Measurements from ENCODE around the gene PIGN.

The PIGN gene

DNA sequence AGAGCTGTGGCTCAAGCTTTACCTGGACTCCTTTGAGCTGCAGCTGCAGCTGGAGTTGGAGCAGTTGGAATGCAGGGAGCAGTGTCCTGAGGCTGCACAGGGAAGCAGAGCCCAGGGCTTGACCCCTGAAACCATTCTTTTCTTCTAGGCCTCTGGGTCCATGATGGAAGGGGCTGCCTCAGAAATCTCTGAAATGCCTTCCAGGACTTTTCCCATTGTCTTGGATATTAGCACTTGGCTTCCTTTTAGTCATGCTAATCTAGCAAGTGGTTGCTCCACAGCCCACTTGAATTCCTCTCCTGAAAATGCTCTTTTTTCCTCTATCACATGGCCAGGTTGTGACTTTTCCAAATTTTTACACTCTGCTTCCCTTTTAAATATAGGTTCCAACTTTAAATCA, 185.5 kb downstream of the PIGN start:
- TF ChIP-seq, protein P1, sequence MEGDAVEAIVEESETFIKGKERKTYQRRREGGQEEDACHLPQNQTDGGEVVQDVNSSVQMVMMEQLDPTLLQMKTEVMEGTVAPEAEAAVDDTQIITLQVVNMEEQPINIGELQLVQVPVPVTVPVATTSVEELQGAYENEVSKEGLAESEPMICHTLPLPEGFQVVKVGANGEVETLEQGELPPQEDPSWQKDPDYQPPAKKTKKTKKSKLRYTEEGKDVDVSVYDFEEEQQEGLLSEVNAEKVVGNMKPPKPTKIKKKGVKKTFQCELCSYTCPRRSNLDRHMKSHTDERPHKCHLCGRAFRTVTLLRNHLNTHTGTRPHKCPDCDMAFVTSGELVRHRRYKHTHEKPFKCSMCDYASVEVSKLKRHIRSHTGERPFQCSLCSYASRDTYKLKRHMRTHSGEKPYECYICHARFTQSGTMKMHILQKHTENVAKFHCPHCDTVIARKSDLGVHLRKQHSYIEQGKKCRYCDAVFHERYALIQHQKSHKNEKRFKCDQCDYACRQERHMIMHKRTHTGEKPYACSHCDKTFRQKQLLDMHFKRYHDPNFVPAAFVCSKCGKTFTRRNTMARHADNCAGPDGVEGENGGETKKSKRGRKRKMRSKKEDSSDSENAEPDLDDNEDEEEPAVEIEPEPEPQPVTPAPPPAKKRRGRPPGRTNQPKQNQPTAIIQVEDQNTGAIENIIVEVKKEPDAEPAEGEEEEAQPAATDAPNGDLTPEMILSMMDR (conservative IDR thresholded peaks at IDR 0.05; ENCODE audit: low read depth) = no peak
- DNase-seq (ENCODE audit: low spot score) = no peak
- POLR2A ChIA-PET (ENCODE audit: low non-redundant PET) = no interaction called here
- CTCF ChIA-PET = no interaction called here
- H3K27ac ChIP-seq = no peak overlapping the region

DNA sequence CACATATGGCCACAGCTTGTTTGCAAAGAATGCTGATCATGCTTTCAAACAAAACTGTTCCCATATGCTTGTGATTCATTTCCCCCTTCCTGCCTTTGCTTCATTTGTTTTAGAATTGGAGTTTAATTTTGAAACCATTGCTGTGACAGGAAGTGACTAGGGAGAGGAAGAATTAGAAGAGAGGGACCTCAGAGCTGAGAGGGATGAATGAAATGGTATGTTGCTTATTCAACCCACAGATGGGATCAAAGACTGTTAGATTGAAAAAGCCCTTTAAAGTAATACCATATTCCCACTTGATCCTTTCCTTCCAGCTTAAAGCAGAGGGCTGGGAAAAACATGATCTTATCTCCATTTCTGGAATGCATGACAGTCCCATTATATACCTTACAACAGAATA, 187.9 kb downstream of the PIGN start:
- CTCF ChIA-PET = interaction anchor here (0.6 kb wide), 1 partner anchor 369 kb away, joined by 3 read pairs; no protein-coding TSS in a partner anchor
- TF ChIP-seq, protein P1 (conservative IDR thresholded peaks at IDR 0.05; ENCODE audit: low read depth) = no peak
- DNase-seq (ENCODE audit: low spot score) = peak; percentile 42
- H3K27ac ChIP-seq = no peak overlapping the region
- POLR2A ChIA-PET (ENCODE audit: low non-redundant PET) = no interaction called here

DNA sequence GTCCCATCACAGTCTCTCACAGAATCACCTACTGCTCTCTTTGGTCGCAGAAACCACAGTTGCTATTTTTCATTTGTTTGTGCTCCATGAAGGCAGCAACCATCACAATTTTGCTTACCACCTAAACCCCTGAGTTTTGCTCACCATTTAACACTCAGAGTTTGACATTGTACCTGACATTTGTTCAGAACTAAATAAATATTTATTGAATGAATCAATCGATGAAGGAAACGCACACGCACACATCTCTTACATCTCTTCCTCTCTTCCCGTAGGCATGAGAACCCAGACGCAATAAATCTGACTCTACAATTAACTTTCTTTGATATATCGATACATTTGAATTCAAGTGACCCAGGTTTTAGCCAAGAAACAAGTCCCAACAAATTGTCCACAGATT, 188.5 kb downstream of the PIGN start:
- DNase-seq (ENCODE audit: low spot score) = no peak
- ChIA-PET POLR2A (ENCODE audit: low non-redundant PET) (no interaction called here), CTCF (interaction anchor here (0.6 kb wide), 1 partner anchor 368 kb away, joined by 3 read pairs; no protein-coding TSS in a partner anchor)
- TF ChIP-seq, protein P1 (conservative IDR thresholded peaks at IDR 0.05; ENCODE audit: low read depth) = no peak
- peak overlapping the region; percentile 53; the same call in 1 of the 2 replicates for H3K27ac ChIP-seq

DNA sequence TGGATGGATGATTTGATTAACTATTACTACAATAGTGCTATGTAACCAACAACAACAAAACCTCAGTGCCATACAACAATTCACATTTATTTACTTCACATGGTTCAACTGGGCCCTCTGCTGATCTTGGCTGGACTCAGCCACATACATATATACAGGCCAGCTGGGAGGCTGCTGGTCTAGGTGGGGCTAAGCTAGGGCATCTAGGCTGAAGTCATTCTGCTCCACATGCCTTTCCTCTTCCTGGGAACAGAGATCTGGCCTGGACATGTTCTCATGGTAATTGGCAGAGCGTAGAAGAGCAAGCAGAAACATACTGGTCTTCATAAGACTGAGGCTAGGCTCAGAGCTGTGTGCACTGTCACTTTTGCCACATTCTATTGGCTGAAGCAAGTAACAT, 191.2 kb downstream of the PIGN start:
- peak overlapping the region; percentile 52 for H3K27ac ChIP-seq
- ChIA-PET POLR2A (ENCODE audit: low non-redundant PET) (no interaction called here), CTCF (no interaction called here)
- TF ChIP-seq, protein P1 (conservative IDR thresholded peaks at IDR 0.05; ENCODE audit: low read depth) = no peak
- no peak for DNase-seq (ENCODE audit: low spot score)

DNA sequence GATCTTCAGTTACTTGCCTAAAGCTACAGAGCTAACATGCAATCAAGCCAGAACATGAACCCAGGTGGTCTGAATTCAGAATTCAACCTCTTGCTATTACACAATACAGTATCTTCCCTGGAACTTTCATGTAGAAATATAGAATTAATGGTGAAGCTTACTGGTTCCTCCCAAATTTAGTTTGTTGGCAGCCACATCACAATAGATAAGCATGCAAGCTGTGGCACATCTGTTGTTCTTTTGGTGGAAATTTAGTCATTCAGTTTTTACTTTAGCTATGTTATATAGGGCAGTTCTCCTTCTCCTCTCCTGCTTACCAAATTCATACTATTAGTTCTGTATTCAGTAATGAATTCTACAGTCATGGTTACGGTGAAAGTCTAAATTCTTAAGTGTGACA, 193.0 kb downstream of the PIGN start:
- POLR2A ChIA-PET (ENCODE audit: low non-redundant PET) = no interaction called here
- no peak for DNase-seq (ENCODE audit: low spot score)

DNA sequence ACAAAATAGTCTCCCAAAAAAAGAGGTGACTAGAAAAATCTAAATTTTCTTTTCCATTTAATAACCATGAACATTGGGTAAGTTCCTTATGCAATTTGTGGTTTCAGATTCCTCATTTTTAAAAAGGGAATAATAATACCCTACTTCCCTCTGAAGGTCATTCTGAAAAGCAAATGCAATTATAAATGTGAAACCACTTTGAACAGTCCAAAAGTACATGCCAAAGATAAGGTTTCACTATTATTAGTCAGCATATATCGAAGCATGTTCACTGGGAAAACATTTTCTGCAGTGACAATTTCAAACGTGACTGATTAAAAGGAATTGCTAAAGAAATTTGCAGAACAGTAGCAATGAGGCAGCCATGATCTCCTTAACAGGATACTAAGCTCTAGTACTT, 193.9 kb downstream of the PIGN start:
- TF ChIP-seq, protein P1 (conservative IDR thresholded peaks at IDR 0.05; ENCODE audit: low read depth) = no peak
- ChIA-PET CTCF (no interaction called here), POLR2A (ENCODE audit: low non-redundant PET) (no interaction called here)
- no peak overlapping the region for H3K27ac ChIP-seq
- DNase-seq (ENCODE audit: low spot score) = no peak

More for the DNA sequence above, 193.0 kb downstream of the PIGN start:
- CTCF ChIA-PET = no interaction called here
- TF ChIP-seq, protein P1 (conservative IDR thresholded peaks at IDR 0.05; ENCODE audit: low read depth) = no peak
- no peak overlapping the region for H3K27ac ChIP-seq

DNA sequence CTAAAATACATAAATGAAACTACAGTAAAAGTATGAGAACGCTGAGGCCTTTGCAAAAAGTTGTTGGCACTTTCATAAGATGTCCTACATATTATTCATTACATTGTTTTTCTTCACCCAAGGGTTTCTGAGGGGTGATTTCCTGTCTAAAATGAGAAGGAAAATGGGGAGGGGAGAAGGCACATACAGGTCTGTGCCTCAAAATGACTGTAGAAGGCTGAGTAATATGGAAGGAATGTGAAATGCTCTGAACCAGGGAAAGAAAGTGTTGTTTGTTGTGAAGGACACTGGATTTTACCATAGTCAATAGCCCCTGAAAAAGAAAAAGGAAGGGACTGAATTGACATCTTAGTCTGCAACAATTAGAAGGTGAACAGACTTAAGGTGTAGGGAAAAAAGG, 194.6 kb downstream of the PIGN start:
- TF ChIP-seq, protein P1 (conservative IDR thresholded peaks at IDR 0.05; ENCODE audit: low read depth) = no peak
- POLR2A ChIA-PET (ENCODE audit: low non-redundant PET) = no interaction called here
- H3K27ac ChIP-seq = no peak overlapping the region
- CTCF ChIA-PET = no interaction called here
- DNase-seq (ENCODE audit: low spot score) = peak; percentile 38
